ENCODE results near the gene ABLIM1. TPM values are rescaled to one million over a fixed set of nuclear protein-coding genes. Genes with fewer than 3 reads are reported as not detected.

Gene ABLIM1
- total RNA-seq, 2 donors from 2014 or later, result 79.4 to 123 TPM

Other genes starting within 250 kb of the ABLIM1 start
- 10 to 100 TPM; 34.1 to 38.1 TPM for gene FHIP2A, start 163.5 kb upstream of the ABLIM1 start, total RNA-seq